NT2/D1 (cell line): ENCODE results near the gene GLS.

Source experiments
- DNase-seq: peaks from one replicate; pipeline ENCODE4 v3.0.0-alpha.2; 2011; ENCODE audit warnings: low read depth, low spot score
- H3K27me3 ChIP-seq: 2 replicates; pipeline ENCODE4 v1.6.0; 2011; ENCODE audit warnings: mild to moderate bottlenecking; ENCODE audit not compliant: insufficient read length, insufficient read depth
- H3K36me3 ChIP-seq: 2 replicates; pipeline ENCODE4 v1.6.1; 2011; ENCODE audit warnings: mild to moderate bottlenecking, low read length, mixed read lengths; ENCODE audit not compliant: insufficient read depth, insufficient read length
- H3K4me1 ChIP-seq: 2 replicates; pipeline ENCODE4 v1.5.1; 2011; ENCODE audit not compliant: insufficient read depth, insufficient read length
- H3K4me3 ChIP-seq: 2 replicates; pipeline ENCODE4 v1.5.1; 2011; ENCODE audit warnings: low read depth; ENCODE audit not compliant: insufficient read length
- H3K9ac ChIP-seq: 2 replicates; pipeline ENCODE4 v1.6.0; 2011; ENCODE audit warnings: low read depth; ENCODE audit not compliant: insufficient read length
- H3K9me3 ChIP-seq: 2 replicates; pipeline ENCODE4 v1.5.1; 2011; ENCODE audit warnings: mild to moderate bottlenecking, low read length; ENCODE audit not compliant: insufficient read depth
- SUZ12 ChIP-seq: IDR thresholded peaks from 2 replicates; pipeline ENCODE4 v1.6.1; 2011; ENCODE audit not compliant: insufficient read length, insufficient read depth; ENCODE audit errors: extremely low read depth
- YY1 ChIP-seq: IDR thresholded peaks from 2 replicates; pipeline ENCODE4 v1.6.1; 2011; ENCODE audit not compliant: insufficient read length, insufficient read depth
- ZNF274 ChIP-seq: IDR thresholded peaks from 2 replicates; pipeline ENCODE4 v1.6.1; 2011; ENCODE audit warnings: mild to moderate bottlenecking, low read depth, low read length

The GLS gene

GRCh38 chr2:190963088-190963487 is 82.5 kb downstream of the GLS start:
- no peak for TF ChIP-seq SUZ12
- no peak for TF ChIP-seq ZNF274
- no peak for TF ChIP-seq YY1
- Histone ChIP-seq H3K36me3 (peaks cover 32% of the 10 kb centered on the region), H3K9ac (no peak overlapping the region), H3K4me1 (no peaks in the 10 kb centered on the region), H3K4me3 (no peak overlapping the region), H3K9me3 (no peaks in the 10 kb centered on the region), H3K27me3 (no peaks in the 10 kb centered on the region)
- no peak for DNase-seq

GRCh38 chr2:190964170-190964795 is 83.7 kb downstream of the GLS start:
- Histone ChIP-seq H3K4me3 (no peak overlapping the region), H3K27me3 (no peaks in the 10 kb centered on the region), H3K9me3 (no peaks in the 10 kb centered on the region), H3K4me1 (no peaks in the 10 kb centered on the region), H3K36me3 (peaks cover 36% of the 10 kb centered on the region), H3K9ac (no peak overlapping the region)
- no peak for DNase-seq
- TF ChIP-seq YY1, result no peak
- no peak for TF ChIP-seq SUZ12
- TF ChIP-seq ZNF274, result no peak

- Histone ChIP-seq H3K9me3 (no peaks in the 10 kb centered on the region), H3K4me3 (no peak overlapping the region), H3K27me3 (no peaks in the 10 kb centered on the region), H3K9ac (no peak overlapping the region), H3K36me3 (peaks cover 47% of the 10 kb centered on the region), H3K4me1 (no peaks in the 10 kb centered on the region)
- DNase-seq, result no peak
- TF ChIP-seq ZNF274, result no peak
- no peak for TF ChIP-seq SUZ12
- no peak for TF ChIP-seq YY1
Observed at GRCh38 chr2:190965580-190966222, 85.1 kb downstream of the GLS start.

GRCh38 chr2:190968522-190968921 is 87.9 kb downstream of the GLS start:
- DNase-seq, result no peak
- no peak overlapping the region for H3K4me3 ChIP-seq
- peaks cover 58% of the 10 kb centered on the region for H3K36me3 ChIP-seq
- no peaks in the 10 kb centered on the region for H3K4me1 ChIP-seq
- H3K9ac ChIP-seq, result no peak overlapping the region
- H3K27me3 ChIP-seq, result no peaks in the 10 kb centered on the region
- peaks cover 4% of the 10 kb centered on the region; the same call in 1 of the 2 replicates for H3K9me3 ChIP-seq
- TF ChIP-seq ZNF274, result no peak
- no peak for TF ChIP-seq YY1
- no peak for TF ChIP-seq SUZ12

GRCh38 chr2:190970160-190970559 is 89.5 kb downstream of the GLS start:
- Histone ChIP-seq H3K36me3 (peaks cover 64% of the 10 kb centered on the region), H3K4me3 (no peak overlapping the region), H3K27me3 (no peaks in the 10 kb centered on the region), H3K9me3 (peaks cover 4% of the 10 kb centered on the region; the same call in 1 of the 2 replicates), H3K9ac (no peak overlapping the region), H3K4me1 (no peaks in the 10 kb centered on the region)
- TF ChIP-seq YY1, result no peak
- TF ChIP-seq SUZ12, result no peak
- TF ChIP-seq ZNF274, result no peak
- no peak for DNase-seq

- H3K36me3 ChIP-seq, result peaks cover 65% of the 10 kb centered on the region
- DNase-seq, result no peak
- no peaks in the 10 kb centered on the region for H3K4me1 ChIP-seq
- peaks cover 4% of the 10 kb centered on the region; the same call in 1 of the 2 replicates for H3K9me3 ChIP-seq
- H3K27me3 ChIP-seq, result no peaks in the 10 kb centered on the region
- TF ChIP-seq SUZ12, result no peak
- H3K4me3 ChIP-seq, result no peak overlapping the region
- H3K9ac ChIP-seq, result no peak overlapping the region
Observed at GRCh38 chr2:190970873-190971506, 90.4 kb downstream of the GLS start.

GRCh38 chr2:190972213-190972612 is 91.6 kb downstream of the GLS start:
- no peak for DNase-seq
- no peak for TF ChIP-seq ZNF274
- TF ChIP-seq YY1, result no peak
- no peak for TF ChIP-seq SUZ12
- peaks cover 4% of the 10 kb centered on the region; the same call in 1 of the 2 replicates for H3K9me3 ChIP-seq
- H3K36me3 ChIP-seq, result peaks cover 74% of the 10 kb centered on the region
- H3K27me3 ChIP-seq, result no peaks in the 10 kb centered on the region
- no peaks in the 10 kb centered on the region for H3K4me1 ChIP-seq
- H3K9ac ChIP-seq, result no peak overlapping the region
- H3K4me3 ChIP-seq, result no peak overlapping the region
